Ovary (tissue), 1 donor: ENCODE measurements around the gene ANKRD29.

Experiments
- EP300 ChIP-seq: sonication (generic); formaldehyde crosslinking; IDR thresholded peaks from one replicate; pipeline ENCODE4 v1.6.1; 2017; ENCODE audit warnings: antibody characterized with exemption
- POLR2A ChIP-seq: fragments of 450-650 bp; IDR thresholded peaks from one replicate; pipeline ENCODE4 v1.6.1; 2017; ENCODE audit warnings: antibody characterized with exemption, mild to moderate bottlenecking, moderate library complexity

DNA sequence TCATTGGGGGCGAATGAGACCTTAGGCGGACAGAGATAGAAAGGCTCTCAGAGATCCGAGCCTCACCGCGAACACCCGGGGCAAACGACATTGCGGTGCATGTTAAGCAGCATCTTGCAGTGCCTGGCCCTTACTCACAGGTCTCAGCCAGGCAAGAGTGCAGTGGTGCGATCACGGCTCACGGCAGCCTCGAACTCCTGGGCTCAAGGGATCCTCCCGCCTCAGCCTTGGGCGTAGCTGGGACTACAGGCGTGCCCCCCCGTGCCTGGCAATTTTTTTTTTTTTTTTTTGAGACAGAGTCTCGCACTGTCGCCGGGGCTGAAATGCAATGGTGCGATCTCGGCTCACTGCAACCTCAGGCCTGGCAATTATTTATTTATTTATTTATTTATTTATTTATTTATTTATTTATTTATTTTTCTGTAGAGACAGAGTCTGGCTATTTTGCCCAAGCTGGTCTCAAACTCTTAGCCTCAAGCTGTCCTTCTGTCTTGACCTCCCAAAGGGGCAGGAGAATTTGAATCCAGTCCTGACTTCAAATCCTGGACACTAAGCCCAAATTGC, 27.9 kb upstream of the ANKRD29 start:
- TF ChIP-seq EP300, result no peak
- no peak for TF ChIP-seq POLR2A
